ENCODE data around the gene ZSWIM6.

GRCh38 chr5:61302200-61302563 lies 29.9 kb upstream of the ZSWIM6 start:
- TF ChIP-seq CTCF (IDR thresholded peaks at IDR 0.05) (no peak), REST (IDR thresholded peaks at IDR 0.05; ENCODE audit: insufficient read depth in 1 of 2, low read depth in 2 of 2, low read length in 1 of 2) (no peak), POLR2AphosphoS5 (IDR thresholded peaks at IDR 0.05; ENCODE audit: low read depth, low read length) (no peak)
